HG03196 (cell line): ENCODE results near the gene RCC1.
"Not testable (repeated sequence)": the region's sequence is repeated elsewhere in the genome, so short reads cannot be mapped to it uniquely, and the experiment has no call there.

ENCODE experiments used
- ATAC-seq: cut with Tn5 transposase; IDR thresholded peaks from one replicate; pipeline ENCODE4 v1.9.1; 2021; ENCODE audit not compliant: unreplicated experiment

RCC1 gene

GRCh38 chr1:28582248-28582615 lies 76.4 kb downstream of the RCC1 start:
- no peak for ATAC-seq

- ATAC-seq, result not testable (repeated sequence)
Measured at GRCh38 chr1:28586585-28587391, 80.9 kb downstream of the RCC1 start.
